ENCODE results near the gene EPN2. TPM values are rescaled to one million over a fixed set of nuclear protein-coding genes. Genes with fewer than 3 reads are reported as not detected.

EPN2 gene
- total RNA-seq, 1 experiment from 2014 or later = 10.4 TPM

DNA sequence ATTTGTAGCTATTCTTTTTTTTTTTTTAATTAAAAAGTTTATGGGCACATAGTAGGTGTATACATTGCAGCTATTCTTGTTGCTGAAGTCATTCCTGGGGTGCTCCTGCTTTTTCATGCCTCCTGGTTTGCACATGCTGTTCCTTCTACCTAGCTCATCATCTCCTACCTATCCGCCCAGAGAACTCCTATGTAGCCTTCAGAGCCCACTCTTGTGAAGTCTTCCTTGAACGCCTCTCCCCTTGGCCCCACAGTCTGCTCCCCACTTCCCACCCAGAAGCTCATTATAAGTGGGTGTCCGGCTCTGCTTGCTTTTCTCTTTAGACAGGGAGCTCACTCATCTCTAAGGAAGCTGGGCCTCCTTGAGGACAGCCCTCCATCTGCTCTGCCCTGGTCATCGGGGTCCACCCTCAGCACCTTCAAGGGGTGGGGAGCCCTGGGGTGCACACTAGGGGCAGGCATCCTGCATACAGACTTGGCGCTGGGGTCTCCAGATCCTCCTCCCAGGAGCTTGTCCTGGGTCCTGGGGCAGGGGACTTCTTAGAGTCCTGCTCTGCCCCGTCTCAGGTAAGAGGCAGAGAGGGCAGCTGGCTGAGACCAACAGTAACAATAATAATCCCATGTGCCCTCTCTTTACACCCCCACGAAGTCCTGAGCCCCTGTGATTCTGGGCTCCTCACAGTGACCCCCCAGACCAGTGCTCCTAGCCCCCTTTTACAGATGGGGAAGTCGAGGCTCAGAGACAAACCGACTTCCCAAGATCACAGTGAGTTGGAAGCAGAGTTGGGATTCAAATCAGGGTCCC is 128.9 kb downstream of the EPN2 start:
- no peak for DNase-seq (ENCODE audit: low spot score)

DNA sequence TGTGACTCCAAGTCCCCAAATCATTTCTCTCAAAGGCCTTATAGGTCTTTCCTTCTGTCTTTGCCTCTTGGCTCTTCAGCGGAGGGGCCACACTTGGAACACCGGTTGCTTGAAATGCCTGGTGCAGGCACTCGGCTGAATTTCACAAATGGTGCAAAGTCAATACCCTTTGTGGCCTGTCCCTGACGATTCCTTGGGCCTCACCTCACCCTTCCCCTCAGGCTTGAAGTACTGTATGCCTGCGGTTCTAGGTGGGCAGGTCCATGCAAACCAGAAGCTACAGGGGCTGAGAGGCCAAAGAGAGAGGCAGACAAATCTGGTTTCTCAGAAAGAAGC is 129.4 kb downstream of the EPN2 start:
- DNase-seq (ENCODE audit: low spot score) = no peak

- DNase-seq (ENCODE audit: low spot score) = no peak
Measured at GRCh38 chr17:19368229-19368628, 131.1 kb downstream of the EPN2 start.

GRCh38 chr17:19369107-19369778 is 132.1 kb downstream of the EPN2 start:
- no peak for DNase-seq (ENCODE audit: low spot score)

GRCh38 chr17:19369846-19370492 is 132.8 kb downstream of the EPN2 start:
- peak; percentile 77 for DNase-seq (ENCODE audit: low spot score)

DNA sequence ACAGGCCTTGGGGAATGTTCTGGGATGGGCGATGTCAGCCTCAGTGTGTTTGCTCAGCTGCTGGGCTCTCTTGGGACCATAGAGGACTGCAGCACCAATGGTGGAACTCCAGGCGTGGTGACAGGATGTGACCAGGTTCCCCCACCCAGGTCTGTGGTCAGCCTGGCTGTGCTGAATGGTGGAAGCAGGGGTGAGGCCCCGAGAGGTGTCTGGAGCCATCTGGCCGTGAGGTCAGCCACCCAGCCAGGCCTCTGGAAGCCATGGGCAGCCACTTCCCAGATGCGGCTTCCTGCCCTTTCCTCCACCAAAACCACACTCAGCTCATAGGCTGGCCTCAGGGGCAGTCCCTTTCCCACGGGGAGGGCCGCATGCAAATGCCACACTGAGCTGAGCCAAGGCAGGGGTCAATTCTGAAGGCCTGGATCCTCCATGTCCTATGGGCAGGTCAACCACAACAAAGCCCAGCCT is 133.4 kb downstream of the EPN2 start:
- DNase-seq (ENCODE audit: low spot score) = peak; percentile 87

- DNase-seq (ENCODE audit: low spot score) = no peak
Measured at GRCh38 chr17:19371259-19372010, 134.3 kb downstream of the EPN2 start.

GRCh38 chr17:19372011-19372370 is 134.8 kb downstream of the EPN2 start:
- no peak for DNase-seq (ENCODE audit: low spot score)

GRCh38 chr17:19372439-19372838 is 135.3 kb downstream of the EPN2 start:
- DNase-seq (ENCODE audit: low spot score) = no peak

DNA sequence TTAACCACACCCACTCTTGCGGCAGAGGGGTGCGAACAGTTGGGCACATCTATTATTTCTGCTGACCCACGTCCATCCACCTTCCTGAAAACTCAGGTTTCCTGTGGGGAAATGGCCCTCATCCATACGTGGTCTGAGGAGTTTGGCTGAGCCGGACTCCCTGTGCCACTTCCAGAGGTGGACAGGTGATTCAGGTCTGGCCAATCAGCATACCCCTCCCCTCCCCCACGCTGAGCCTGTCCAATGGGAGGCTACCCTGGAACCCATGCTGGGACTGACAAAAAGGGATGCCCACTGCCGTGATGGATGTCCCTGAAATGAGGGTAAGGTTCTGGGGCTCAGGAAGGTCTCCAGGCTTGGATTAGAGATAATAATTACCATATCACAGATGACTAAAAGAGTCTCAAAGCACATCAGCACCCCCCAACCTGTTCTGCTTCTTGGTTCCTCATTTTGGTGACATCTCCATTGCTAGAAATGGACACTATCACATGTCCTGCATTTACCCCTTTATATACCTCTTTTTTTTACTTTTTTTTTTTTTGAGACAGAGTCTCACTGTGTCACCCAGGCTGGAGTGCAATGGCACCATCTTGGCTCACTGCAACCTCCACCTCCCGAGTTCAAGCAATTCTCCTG is 135.8 kb downstream of the EPN2 start:
- DNase-seq (ENCODE audit: low spot score) = no peak

DNA sequence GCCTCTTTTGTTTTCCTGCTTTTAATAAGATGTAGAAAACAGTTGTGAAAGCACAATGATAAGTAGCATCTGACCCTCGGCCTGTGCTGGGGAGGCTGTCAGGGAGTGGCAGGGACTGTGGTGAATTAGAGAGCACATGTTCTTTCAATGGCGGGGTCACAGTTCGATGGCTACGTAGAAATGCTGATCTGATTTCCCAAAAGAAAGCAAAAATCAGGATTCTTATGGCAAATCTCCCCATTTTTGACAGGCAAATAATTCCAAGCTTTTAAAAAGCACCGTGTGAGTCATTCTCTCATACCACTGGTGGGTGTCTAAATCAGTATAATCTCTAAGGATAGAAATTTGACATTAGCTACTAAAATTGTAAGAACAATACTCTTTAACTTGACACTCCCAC is 137.0 kb downstream of the EPN2 start:
- DNase-seq (ENCODE audit: low spot score) = no peak

DNA sequence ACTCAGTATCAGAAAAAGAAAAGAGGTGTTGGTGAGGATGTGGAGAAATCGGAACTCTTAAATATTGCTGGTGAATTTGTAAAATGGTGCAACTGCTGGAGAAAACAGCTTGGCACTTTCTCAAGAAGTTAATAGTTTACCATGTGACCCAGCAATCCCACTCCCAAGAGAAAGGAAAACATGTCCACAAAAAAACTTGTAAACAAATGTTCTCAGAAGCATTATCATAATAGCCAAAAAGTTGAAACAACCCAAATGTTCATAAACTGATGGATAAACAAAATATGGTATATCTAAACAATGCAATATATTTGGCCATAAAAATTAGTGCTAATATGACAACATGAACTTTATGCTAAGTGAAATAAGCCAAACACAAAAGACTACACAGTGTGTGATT is 138.6 kb downstream of the EPN2 start:
- no peak for DNase-seq (ENCODE audit: low spot score)

GRCh38 chr17:19376811-19377210 is 139.6 kb downstream of the EPN2 start:
- no peak for DNase-seq (ENCODE audit: low spot score)

DNA sequence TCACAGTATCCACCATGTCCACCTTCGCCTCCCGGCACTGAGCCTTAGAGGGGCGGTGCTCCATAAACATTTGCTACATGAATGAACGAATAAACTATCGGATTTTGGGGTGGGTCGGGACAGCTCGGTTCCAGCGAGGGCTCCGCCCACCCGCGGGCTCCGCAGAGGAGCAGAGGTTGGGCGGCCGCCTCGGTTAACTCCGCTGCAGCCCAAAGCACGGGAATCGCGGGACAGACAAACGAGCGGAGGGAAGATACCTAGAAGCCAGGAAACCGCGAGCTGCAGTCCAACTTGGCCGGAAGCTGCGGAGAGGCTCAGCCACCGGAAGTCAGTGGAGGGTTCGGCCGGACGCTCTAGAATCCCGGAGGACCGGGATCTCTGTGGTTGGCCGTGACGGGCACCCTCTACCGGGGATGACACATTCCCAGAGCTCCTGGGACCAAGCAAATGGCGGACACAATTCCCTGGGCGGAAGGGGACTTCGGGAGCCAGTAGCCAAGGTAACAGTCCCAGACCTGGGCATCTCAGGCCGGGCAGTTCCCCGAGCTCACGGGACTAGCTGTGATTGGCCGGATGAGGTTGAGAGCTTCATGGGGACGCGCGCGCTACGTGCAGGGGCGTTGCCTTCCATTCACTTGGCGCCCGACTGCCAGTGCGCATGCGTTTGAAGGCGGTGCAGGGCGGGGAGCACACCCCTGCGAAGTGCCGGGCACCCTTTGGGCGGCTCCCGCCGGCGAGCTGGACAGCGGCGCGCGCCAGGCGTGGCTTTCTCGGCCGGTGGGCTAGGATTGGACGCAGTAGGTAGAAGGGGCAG is 140.6 kb downstream of the EPN2 start:
- DNase-seq (ENCODE audit: low spot score) = peak; percentile 99

GRCh38 chr17:19378416-19379360 is 141.5 kb downstream of the EPN2 start, which contains the start of gene MAPK7:
MAPK7 (plus strand) TSS chr17:19378498; CDS start chr17:19378901, 403 bp downstream.
- DNase-seq (ENCODE audit: low spot score) = no peak

- DNase-seq (ENCODE audit: low spot score) = no peak
Measured at GRCh38 chr17:19379361-19380065, 142.3 kb downstream of the EPN2 start.

- DNase-seq (ENCODE audit: low spot score) = no peak
Measured at GRCh38 chr17:19380481-19381301, 143.5 kb downstream of the EPN2 start.

DNA sequence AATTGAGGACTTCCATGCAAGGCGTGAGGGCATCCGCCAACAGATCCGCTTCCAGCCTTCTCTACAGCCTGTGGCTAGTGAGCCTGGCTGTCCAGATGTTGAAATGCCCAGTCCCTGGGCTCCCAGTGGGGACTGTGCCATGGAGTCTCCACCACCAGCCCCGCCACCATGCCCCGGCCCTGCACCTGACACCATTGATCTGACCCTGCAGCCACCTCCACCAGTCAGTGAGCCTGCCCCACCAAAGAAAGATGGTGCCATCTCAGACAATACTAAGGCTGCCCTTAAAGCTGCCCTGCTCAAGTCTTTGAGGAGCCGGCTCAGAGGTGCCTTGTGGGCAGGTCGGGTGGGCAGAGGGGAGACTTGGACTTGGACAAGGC is 144.2 kb downstream of the EPN2 start:
- no peak for DNase-seq (ENCODE audit: low spot score)

Data from A172 (cell line).